K562 (cell line): ENCODE results near the gene C6orf62. TPM values are rescaled to one million over a fixed set of nuclear protein-coding genes. Genes with fewer than 3 reads are reported as not detected.
A peak's percentile ranks its signal among the peaks of the same experiment; 100 is the strongest.

ENCODE experiments used
- NFIC ChIP-seq: fragments of 450-650 bp; IDR thresholded peaks from 2 replicates; pipeline ENCODE4 v1.6.1; 2017; ENCODE audit warnings: mild to moderate bottlenecking, inconsistent platforms
- RBFOX2 ChIP-seq: fragments of 200-400 bp; formaldehyde crosslinking; IDR thresholded peaks from 2 replicates; pipeline ENCODE4 v1.6.1; 2017; ENCODE audit warnings: low read depth, mild to moderate bottlenecking, low read length, moderate library complexity
- SMARCE1 ChIP-seq: fragments of 450-650 bp; IDR thresholded peaks from 2 replicates; pipeline ENCODE4 v1.7.1; 2016; ENCODE audit warnings: mild to moderate bottlenecking
- STAT5B ChIP-seq: fragments of 250-450 bp; sonication (Bioruptor Pico); IDR thresholded peaks from 2 replicates; pipeline ENCODE4 v1.8.0; 2021; ENCODE audit warnings: mild to moderate bottlenecking, inconsistent platforms
- polyA plus RNA-seq, 8 experiments: library from polyadenylated mRNA; depleted of rRNA in 4 of 8; stranded (reverse) in 5 of 8; unstranded in 3 of 8; fragments of >200 nt; fragmentation: Nextera tagmentation in 2 of 8; fragmentation: Illumina TruSeq in 1 of 8; extraction: Ambion mirVana in 2 of 8; extraction: Trizol in 1 of 8; gene quantifications; 2 replicates each; pipeline versions ENCODE4 v1.2.1 to v1.2.3, GENCODE V29; 2011 to 2014; ENCODE audit warnings: inconsistent platforms in 1 of 8, missing spikeins in 1 of 8
- total RNA-seq, 7 experiments: library from RNA; depleted of rRNA in 6 of 7; stranded (reverse); fragments of >200 nt in 6 of 7; fragmentation: Illumina TruSeq in 2 of 7; extraction: Trizol in 2 of 7; gene quantifications; 2 replicates each; pipeline versions ENCODE4 v1.2.1 to v1.2.3, GENCODE V29; 2011 to 2021; ENCODE audit warnings: low replicate concordance in 1 of 7
- TF ChIP-seq, protein P1 (sequence below): sonication (generic); formaldehyde crosslinking; IDR thresholded peaks from 2 replicates; pipeline ENCODE4 v1.8.1; 2023; ENCODE audit warnings: missing genetic modification reagents, mild to moderate bottlenecking, borderline replicate concordance
- TF ChIP-seq, protein P2 (sequence below): fragments of 250-450 bp; sonication (Bioruptor Pico); IDR thresholded peaks from 2 replicates; pipeline ENCODE4 v1.9.0; 2021; ENCODE audit warnings: mild to moderate bottlenecking
- TF ChIP-seq, protein P3 (sequence below): sonication (generic); formaldehyde crosslinking; IDR thresholded peaks from 2 replicates; pipeline ENCODE4 v1.8.0; 2022; ENCODE audit warnings: mild to moderate bottlenecking, missing genetic modification reagents, borderline replicate concordance
- TF ChIP-seq, protein P4 (sequence below): fragments of 250-450 bp; sonication (Bioruptor Pico); IDR thresholded peaks from 2 replicates; pipeline ENCODE4 v1.8.0; 2022; ENCODE audit warnings: moderate library complexity, mild to moderate bottlenecking, inconsistent platforms
- TF ChIP-seq, protein P5 (sequence below): IDR thresholded peaks from 2 replicates; pipeline ENCODE4 v1.6.1; 2012; ENCODE audit warnings: low read depth, low read length, improper control_type of control experiment, borderline replicate concordance
- TF ChIP-seq, protein P6 (sequence below): sonication (generic); IDR thresholded peaks from 2 replicates; pipeline ENCODE4 v1.6.1; 2016

Gene C6orf62
- total and polyA plus RNA-seq, 9 of the 15 experiments (the other 6 are each of a cell fraction or from before 2014, with no cell fraction given), result 48.5 to 579 (median 111) TPM

DNA sequence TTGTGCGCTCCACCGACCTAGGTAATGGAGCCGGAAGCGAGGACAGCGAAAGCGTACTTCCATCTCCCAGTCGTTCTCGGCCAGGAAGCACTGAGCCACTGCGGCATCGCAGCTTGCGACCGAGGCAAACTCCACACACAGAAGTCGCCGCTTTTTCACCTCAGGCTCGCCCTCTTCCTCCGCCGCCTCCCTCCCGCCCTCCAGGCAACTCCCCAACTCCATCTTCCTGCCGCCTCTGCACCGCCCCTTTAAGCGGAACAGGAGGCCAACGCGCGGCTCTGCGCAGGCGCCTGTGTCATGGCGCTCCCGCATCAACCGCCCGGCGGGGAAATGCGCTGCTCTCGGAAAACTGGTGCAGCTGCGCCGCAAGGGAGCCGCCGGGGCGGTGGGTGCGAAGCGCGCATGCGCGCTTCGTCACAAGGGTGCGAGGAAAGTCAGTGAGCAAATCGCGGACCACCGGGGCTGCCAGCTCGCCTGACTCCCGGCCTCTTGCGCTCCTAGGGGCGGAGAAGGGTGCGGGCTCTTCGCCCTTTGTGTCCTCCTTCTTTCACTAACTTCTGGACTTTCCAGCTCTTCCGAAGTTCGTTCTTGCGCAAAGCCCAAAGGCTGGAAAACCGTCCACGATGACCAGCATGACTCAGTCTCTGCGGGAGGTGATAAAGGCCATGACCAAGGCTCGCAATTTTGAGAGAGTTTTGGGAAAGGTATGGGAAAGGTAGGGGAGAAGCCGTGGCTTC lies 52.1 kb downstream of the C6orf62 start, which contains the start of the genes ACOT13 and TDP2 (continued):
- TF ChIP-seq, protein P1, sequence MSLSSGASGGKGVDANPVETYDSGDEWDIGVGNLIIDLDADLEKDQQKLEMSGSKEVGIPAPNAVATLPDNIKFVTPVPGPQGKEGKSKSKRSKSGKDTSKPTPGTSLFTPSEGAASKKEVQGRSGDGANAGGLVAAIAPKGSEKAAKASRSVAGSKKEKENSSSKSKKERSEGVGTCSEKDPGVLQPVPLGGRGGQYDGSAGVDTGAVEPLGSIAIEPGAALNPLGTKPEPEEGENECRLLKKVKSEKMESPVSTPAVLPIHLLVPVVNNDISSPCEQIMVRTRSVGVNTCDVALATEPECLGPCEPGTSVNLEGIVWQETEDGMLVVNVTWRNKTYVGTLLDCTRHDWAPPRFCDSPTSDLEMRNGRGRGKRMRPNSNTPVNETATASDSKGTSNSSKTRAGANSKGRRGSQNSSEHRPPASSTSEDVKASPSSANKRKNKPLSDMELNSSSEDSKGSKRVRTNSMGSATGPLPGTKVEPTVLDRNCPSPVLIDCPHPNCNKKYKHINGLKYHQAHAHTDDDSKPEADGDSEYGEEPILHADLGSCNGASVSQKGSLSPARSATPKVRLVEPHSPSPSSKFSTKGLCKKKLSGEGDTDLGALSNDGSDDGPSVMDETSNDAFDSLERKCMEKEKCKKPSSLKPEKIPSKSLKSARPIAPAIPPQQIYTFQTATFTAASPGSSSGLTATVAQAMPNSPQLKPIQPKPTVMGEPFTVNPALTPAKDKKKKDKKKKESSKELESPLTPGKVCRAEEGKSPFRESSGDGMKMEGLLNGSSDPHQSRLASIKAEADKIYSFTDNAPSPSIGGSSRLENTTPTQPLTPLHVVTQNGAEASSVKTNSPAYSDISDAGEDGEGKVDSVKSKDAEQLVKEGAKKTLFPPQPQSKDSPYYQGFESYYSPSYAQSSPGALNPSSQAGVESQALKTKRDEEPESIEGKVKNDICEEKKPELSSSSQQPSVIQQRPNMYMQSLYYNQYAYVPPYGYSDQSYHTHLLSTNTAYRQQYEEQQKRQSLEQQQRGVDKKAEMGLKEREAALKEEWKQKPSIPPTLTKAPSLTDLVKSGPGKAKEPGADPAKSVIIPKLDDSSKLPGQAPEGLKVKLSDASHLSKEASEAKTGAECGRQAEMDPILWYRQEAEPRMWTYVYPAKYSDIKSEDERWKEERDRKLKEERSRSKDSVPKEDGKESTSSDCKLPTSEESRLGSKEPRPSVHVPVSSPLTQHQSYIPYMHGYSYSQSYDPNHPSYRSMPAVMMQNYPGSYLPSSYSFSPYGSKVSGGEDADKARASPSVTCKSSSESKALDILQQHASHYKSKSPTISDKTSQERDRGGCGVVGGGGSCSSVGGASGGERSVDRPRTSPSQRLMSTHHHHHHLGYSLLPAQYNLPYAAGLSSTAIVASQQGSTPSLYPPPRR (CRISPR knock-in tag), result no peak
- TF ChIP-seq, protein P2, sequence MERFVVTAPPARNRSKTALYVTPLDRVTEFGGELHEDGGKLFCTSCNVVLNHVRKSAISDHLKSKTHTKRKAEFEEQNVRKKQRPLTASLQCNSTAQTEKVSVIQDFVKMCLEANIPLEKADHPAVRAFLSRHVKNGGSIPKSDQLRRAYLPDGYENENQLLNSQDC (CRISPR knock-in tag), result 0 out of 2 replicates have a peak, but pooled peaks have one; percentile 54
- TF ChIP-seq, protein P3, sequence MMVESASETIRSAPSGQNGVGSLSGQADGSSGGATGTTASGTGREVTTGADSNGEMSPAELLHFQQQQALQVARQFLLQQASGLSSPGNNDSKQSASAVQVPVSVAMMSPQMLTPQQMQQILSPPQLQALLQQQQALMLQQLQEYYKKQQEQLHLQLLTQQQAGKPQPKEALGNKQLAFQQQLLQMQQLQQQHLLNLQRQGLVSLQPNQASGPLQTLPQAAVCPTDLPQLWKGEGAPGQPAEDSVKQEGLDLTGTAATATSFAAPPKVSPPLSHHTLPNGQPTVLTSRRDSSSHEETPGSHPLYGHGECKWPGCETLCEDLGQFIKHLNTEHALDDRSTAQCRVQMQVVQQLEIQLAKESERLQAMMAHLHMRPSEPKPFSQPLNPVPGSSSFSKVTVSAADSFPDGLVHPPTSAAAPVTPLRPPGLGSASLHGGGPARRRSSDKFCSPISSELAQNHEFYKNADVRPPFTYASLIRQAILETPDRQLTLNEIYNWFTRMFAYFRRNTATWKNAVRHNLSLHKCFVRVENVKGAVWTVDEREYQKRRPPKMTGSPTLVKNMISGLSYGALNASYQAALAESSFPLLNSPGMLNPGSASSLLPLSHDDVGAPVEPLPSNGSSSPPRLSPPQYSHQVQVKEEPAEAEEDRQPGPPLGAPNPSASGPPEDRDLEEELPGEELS (CRISPR knock-in tag), result no peak
- TF ChIP-seq, protein P4, sequence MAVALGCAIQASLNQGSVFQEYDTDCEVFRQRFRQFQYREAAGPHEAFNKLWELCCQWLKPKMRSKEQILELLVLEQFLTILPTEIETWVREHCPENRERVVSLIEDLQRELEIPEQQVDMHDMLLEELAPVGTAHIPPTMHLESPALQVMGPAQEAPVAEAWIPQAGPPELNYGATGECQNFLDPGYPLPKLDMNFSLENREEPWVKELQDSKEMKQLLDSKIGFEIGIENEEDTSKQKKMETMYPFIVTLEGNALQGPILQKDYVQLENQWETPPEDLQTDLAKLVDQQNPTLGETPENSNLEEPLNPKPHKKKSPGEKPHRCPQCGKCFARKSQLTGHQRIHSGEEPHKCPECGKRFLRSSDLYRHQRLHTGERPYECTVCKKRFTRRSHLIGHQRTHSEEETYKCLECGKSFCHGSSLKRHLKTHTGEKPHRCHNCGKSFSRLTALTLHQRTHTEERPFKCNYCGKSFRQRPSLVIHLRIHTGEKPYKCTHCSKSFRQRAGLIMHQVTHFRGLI (CRISPR knock-in tag), result no peak
- TF ChIP-seq RBFOX2 (peak; percentile 95), SMARCE1 (peak; percentile 82), NFIC (peak; percentile 44), STAT5B (CRISPR knock-in tag) (no peak)
- TF ChIP-seq, protein P5, sequence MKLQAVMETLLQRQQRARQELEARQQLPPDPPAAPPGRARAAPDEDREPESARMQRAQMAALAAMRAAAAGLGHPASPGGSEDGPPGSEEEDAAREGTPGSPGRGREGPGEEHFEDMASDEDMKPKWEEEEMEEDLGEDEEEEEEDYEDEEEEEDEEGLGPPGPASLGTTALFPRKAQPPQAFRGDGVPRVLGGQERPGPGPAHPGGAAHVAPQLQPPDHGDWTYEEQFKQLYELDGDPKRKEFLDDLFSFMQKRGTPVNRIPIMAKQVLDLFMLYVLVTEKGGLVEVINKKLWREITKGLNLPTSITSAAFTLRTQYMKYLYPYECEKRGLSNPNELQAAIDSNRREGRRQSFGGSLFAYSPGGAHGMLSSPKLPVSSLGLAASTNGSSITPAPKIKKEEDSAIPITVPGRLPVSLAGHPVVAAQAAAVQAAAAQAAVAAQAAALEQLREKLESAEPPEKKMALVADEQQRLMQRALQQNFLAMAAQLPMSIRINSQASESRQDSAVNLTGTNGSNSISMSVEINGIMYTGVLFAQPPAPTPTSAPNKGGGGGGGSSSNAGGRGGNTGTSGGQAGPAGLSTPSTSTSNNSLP, result no peak
- TF ChIP-seq, protein P6, sequence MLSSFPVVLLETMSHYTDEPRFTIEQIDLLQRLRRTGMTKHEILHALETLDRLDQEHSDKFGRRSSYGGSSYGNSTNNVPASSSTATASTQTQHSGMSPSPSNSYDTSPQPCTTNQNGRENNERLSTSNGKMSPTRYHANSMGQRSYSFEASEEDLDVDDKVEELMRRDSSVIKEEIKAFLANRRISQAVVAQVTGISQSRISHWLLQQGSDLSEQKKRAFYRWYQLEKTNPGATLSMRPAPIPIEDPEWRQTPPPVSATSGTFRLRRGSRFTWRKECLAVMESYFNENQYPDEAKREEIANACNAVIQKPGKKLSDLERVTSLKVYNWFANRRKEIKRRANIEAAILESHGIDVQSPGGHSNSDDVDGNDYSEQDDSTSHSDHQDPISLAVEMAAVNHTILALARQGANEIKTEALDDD, result no peak
